Measurements from ENCODE around the gene ALOX5AP. TPM values are rescaled to one million over a fixed set of nuclear protein-coding genes. Genes with fewer than 3 reads are reported as not detected.

The ALOX5AP gene
- total RNA-seq, 1 experiment from 2014 or later, result 1.5 TPM

DNA sequence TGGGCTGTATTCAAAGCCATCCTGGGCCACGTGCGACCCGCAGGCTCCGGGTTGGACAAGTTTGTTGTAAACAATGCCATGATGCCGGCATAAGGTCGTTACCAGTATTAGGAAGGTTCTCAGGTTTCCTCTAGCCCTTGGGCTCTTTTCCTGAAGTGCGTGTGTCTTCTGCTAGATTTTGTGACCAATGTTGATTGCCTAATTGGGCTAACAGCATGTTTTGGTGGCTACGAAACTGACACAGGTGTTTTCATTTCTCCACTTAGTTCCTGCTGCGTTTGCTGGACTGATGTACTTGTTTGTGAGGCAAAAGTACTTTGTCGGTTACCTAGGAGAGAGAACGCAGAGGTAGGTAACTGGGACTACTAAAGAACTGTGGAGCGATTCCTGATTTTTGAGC, 20.3 kb downstream of the ALOX5AP start:
- ChIA-PET POLR2A (no interaction called here), CTCF (interaction anchor here (1.5 kb wide), 1 partner anchor 15 kb away, joined by 3 read pairs; no protein-coding TSS in a partner anchor)
- no peaks in the 10 kb centered on the region for H3K36me3 Mint-ChIP-seq (ENCODE audit: insufficient read depth, unreplicated experiment)
- no peak for DNase-seq (ENCODE audit: unreplicated experiment)
- TF ChIP-seq, protein P1, sequence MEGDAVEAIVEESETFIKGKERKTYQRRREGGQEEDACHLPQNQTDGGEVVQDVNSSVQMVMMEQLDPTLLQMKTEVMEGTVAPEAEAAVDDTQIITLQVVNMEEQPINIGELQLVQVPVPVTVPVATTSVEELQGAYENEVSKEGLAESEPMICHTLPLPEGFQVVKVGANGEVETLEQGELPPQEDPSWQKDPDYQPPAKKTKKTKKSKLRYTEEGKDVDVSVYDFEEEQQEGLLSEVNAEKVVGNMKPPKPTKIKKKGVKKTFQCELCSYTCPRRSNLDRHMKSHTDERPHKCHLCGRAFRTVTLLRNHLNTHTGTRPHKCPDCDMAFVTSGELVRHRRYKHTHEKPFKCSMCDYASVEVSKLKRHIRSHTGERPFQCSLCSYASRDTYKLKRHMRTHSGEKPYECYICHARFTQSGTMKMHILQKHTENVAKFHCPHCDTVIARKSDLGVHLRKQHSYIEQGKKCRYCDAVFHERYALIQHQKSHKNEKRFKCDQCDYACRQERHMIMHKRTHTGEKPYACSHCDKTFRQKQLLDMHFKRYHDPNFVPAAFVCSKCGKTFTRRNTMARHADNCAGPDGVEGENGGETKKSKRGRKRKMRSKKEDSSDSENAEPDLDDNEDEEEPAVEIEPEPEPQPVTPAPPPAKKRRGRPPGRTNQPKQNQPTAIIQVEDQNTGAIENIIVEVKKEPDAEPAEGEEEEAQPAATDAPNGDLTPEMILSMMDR (IDR thresholded peaks at IDR 0.05; ENCODE audit: unreplicated experiment), result no peak
- no peaks in the 10 kb centered on the region for H3K27me3 Mint-ChIP-seq (ENCODE audit: insufficient read depth, unreplicated experiment)
- BruUV-seq (replicated peaks), result no TSS peak
- no peaks in the 10 kb centered on the region for H3K4me1 Mint-ChIP-seq (ENCODE audit: insufficient read depth, unreplicated experiment)
- no peak overlapping the region for H3K27ac Mint-ChIP-seq (ENCODE audit: low read depth, unreplicated experiment)
- intact Hi-C loops (cut with micrococcal nuclease), result no loop called here
- no peaks in the 10 kb centered on the region for H3K9me3 Mint-ChIP-seq (ENCODE audit: unreplicated experiment)
- H3K4me3 Mint-ChIP-seq (ENCODE audit: unreplicated experiment), result no peak overlapping the region

DNA sequence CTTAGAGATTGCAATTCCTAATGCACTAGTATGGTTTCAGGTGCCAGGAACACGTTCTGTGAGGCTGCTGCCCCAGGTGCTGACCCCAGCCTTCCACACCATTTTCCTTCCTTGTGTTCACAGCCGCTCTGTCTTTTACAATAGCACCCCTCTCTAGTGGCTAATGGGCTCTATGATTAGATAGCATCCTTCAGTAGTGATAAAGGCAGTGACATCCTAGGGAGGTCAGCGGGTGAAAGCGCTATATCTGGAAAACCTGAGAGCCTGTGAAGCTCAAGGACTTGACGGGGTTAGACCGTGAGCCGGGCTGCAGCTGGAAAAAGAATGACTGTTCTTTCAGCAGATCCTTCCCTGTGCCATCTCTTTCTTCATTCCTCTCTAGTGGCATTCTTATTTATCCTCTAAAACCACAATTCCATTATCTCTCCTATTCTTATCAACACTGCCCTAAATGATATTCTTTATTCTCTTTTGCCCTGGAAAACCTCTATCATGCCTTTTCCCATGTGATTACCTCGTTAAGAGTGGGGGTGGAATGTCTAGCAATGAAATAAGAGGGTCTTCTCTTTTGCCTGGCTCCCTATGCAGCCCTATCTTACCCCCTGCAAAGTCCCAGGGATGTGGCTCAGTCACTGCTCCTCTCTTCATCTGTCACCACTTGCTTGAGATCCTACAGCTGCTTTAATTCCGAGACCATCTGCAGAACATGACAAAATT, 21.8 kb downstream of the ALOX5AP start:
- intact Hi-C loops (cut with micrococcal nuclease), result no loop called here
- ChIA-PET POLR2A (no interaction called here), CTCF (interaction anchor here (0.7 kb wide), 1 partner anchor 348 kb away, joined by 3 read pairs; no protein-coding TSS in a partner anchor)
- Mint-ChIP-seq H3K9me3 (ENCODE audit: unreplicated experiment) (no peaks in the 10 kb centered on the region), H3K27ac (ENCODE audit: low read depth, unreplicated experiment) (no peak overlapping the region), H3K36me3 (ENCODE audit: insufficient read depth, unreplicated experiment) (no peaks in the 10 kb centered on the region), H3K4me3 (ENCODE audit: unreplicated experiment) (no peak overlapping the region), H3K27me3 (ENCODE audit: insufficient read depth, unreplicated experiment) (no peaks in the 10 kb centered on the region), H3K4me1 (ENCODE audit: insufficient read depth, unreplicated experiment) (no peaks in the 10 kb centered on the region)
- TF ChIP-seq, protein P1 (IDR thresholded peaks at IDR 0.05; ENCODE audit: unreplicated experiment), result no peak
- BruUV-seq (replicated peaks), result no TSS peak
- no peak for DNase-seq (ENCODE audit: unreplicated experiment)

DNA sequence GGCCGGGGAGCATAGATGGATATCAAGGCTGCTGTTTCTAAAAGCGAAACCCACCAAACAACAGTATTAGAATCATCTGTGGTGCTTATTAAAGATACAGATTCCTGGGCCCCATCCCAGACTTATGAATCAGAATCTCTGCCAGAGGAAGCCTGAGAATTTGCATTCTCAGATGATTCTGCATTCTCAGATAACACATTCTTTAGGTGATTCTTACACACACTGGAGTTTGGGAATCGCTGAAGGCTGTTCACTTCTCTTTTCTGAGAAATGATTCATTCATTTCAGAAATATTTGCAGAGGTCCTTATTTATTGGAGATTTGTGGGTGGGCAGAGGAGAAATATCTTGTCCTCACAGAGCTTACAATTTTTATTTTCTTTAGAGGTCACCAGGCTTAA, 24.4 kb downstream of the ALOX5AP start:
- CTCF ChIA-PET, result no interaction called here
- no TSS peak for BruUV-seq (replicated peaks)
- intact Hi-C loops (cut with micrococcal nuclease), result no loop called here
- TF ChIP-seq, protein P1 (IDR thresholded peaks at IDR 0.05; ENCODE audit: unreplicated experiment), result no peak
- POLR2A ChIA-PET, result no interaction called here
- H3K27me3 Mint-ChIP-seq (ENCODE audit: insufficient read depth, unreplicated experiment), result no peaks in the 10 kb centered on the region
- DNase-seq (ENCODE audit: unreplicated experiment), result no peak
- H3K4me3 Mint-ChIP-seq (ENCODE audit: unreplicated experiment), result no peak overlapping the region
- no peaks in the 10 kb centered on the region for H3K36me3 Mint-ChIP-seq (ENCODE audit: insufficient read depth, unreplicated experiment)
- peaks cover 7% of the 10 kb centered on the region for H3K4me1 Mint-ChIP-seq (ENCODE audit: insufficient read depth, unreplicated experiment)
- no peaks in the 10 kb centered on the region for H3K9me3 Mint-ChIP-seq (ENCODE audit: unreplicated experiment)
- H3K27ac Mint-ChIP-seq (ENCODE audit: low read depth, unreplicated experiment), result no peak overlapping the region

DNA sequence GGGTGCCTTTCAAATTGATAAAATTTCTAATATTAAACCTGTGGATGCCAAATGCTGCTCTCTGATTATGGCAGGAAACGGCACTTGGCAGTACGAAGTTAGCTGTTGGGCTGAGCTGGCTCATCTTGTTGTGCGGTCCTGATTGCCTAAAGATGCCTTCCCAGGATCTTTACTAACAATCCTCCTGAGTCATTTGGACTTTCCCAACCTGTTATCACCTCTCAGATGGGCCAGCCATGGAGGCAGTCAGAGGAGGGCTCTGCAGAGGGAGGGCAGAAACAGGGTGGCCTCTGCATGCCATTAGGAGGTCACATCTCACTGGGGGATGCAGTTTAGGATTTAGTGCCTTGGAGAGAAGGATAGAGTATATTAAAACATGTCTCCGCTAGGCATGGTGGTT, 27.3 kb downstream of the ALOX5AP start:
- no peaks in the 10 kb centered on the region for H3K27me3 Mint-ChIP-seq (ENCODE audit: insufficient read depth, unreplicated experiment)
- DNase-seq (ENCODE audit: unreplicated experiment), result no peak
- H3K4me1 Mint-ChIP-seq (ENCODE audit: insufficient read depth, unreplicated experiment), result peaks cover 7% of the 10 kb centered on the region
- H3K36me3 Mint-ChIP-seq (ENCODE audit: insufficient read depth, unreplicated experiment), result no peaks in the 10 kb centered on the region
- TF ChIP-seq, protein P1 (IDR thresholded peaks at IDR 0.05; ENCODE audit: unreplicated experiment), result no peak
- no TSS peak for BruUV-seq (replicated peaks)
- ChIA-PET CTCF (no interaction called here), POLR2A (interaction anchor here (0.8 kb wide), 1 partner anchor 8 kb away, joined by 3 read pairs; no protein-coding TSS in a partner anchor)
- intact Hi-C loops (cut with micrococcal nuclease), result no loop called here
- H3K9me3 Mint-ChIP-seq (ENCODE audit: unreplicated experiment), result no peaks in the 10 kb centered on the region
- no peak overlapping the region for H3K4me3 Mint-ChIP-seq (ENCODE audit: unreplicated experiment)
- H3K27ac Mint-ChIP-seq (ENCODE audit: low read depth, unreplicated experiment), result no peak overlapping the region

Data from MCF 10A (cell line).